Upper lobe of right lung (tissue), 1 donor: ENCODE data around the gene GPR137. TPM values are rescaled to one million over a fixed set of nuclear protein-coding genes. Genes with fewer than 3 reads are reported as not detected.
"Not testable (repeated sequence)": the region's sequence is repeated elsewhere in the genome, so short reads cannot be mapped to it uniquely, and the experiment has no call there.

Experiments used
- ATAC-seq: fragments of 200-7000 bp; cut with Tn5 transposase; one replicate; pipeline ENCODE4 v1.9.1; 2020; ENCODE audit warnings: mild to moderate bottlenecking, moderate library complexity
- DNase-seq: peaks from one replicate; pipeline ENCODE4 v3.0.0-alpha.2; 2020
- H3K27ac ChIP-seq: fragments of 200-600 bp; one replicate; pipeline ENCODE4 v1.8.0; 2022
- H3K27me3 ChIP-seq: fragments of 200-600 bp; one replicate; pipeline ENCODE4 v1.8.0; 2022; ENCODE audit warnings: mild to moderate bottlenecking
- H3K36me3 ChIP-seq: fragments of 200-600 bp; one replicate; pipeline ENCODE4 v1.8.0; 2022
- H3K4me1 ChIP-seq: fragments of 200-600 bp; one replicate; pipeline ENCODE4 v1.8.0; 2022
- H3K4me3 ChIP-seq: fragments of 200-600 bp; one replicate; pipeline ENCODE4 v1.8.0; 2022; ENCODE audit warnings: mild to moderate bottlenecking
- H3K9me3 ChIP-seq: fragments of 200-600 bp; one replicate; pipeline ENCODE4 v1.8.0; 2022
- CTCF ChIP-seq: fragments of 200-600 bp; IDR thresholded peaks from one replicate; pipeline ENCODE4 v1.8.0; 2022; ENCODE audit warnings: antibody characterized with exemption
- intact Hi-C: fragments of 100-400 bp; cut with DNase I; formaldehyde crosslinking; loops from one replicate; pipeline ENCODE4 v1.11.0; 2022
- total RNA-seq: library from RNA; stranded (reverse); fragmentation: NEBNext Ultra II Directional; extraction: Animal tissue kit (Norgen Biotek cat#: 25700); gene quantifications from one replicate; pipeline ENCODE4 v1.2.1, GENCODE V29; 2021
- donor health status: DM: no; HTN: yes; CAD: no; lungs with severe emphysema.

Gene GPR137
- total RNA-seq, 1 donor from 2014 or later, result 38.6 TPM

- no peak for ATAC-seq
- Histone ChIP-seq H3K4me1 (peaks cover 11% of the 10 kb centered on the region), H3K27me3 (no peaks in the 10 kb centered on the region), H3K36me3 (peaks cover 24% of the 10 kb centered on the region), H3K27ac (peak overlapping the region; percentile 36), H3K4me3 (peak overlapping the region; percentile 8), H3K9me3 (no peaks in the 10 kb centered on the region)
- intact Hi-C loops, result no loop called here
- no peak for TF ChIP-seq CTCF
- DNase-seq, result peak; percentile 69
These were observed 28.0 kb downstream of the GPR137 start for GRCh38 chr11:64313491-64314145.

GRCh38 chr11:64314146-64314804 is 28.6 kb downstream of the GPR137 start:
- no peaks in the 10 kb centered on the region for H3K27me3 ChIP-seq
- H3K4me3 ChIP-seq, result no peak overlapping the region
- no peak for TF ChIP-seq CTCF
- DNase-seq, result no peak
- H3K36me3 ChIP-seq, result peaks cover 24% of the 10 kb centered on the region
- H3K4me1 ChIP-seq, result peaks cover 16% of the 10 kb centered on the region
- no peak for ATAC-seq
- intact Hi-C loops, result no loop called here
- peak overlapping the region; percentile 36 for H3K27ac ChIP-seq
- no peaks in the 10 kb centered on the region for H3K9me3 ChIP-seq

GRCh38 chr11:64314805-64315561 is 29.3 kb downstream of the GPR137 start:
- H3K27ac ChIP-seq, result no peak overlapping the region
- ATAC-seq (no peak), DNase-seq (no peak)
- H3K27me3 ChIP-seq, result no peaks in the 10 kb centered on the region
- no peak for TF ChIP-seq CTCF
- peaks cover 24% of the 10 kb centered on the region for H3K36me3 ChIP-seq
- intact Hi-C loops, result no loop called here
- no peak overlapping the region for H3K4me3 ChIP-seq
- no peaks in the 10 kb centered on the region for H3K9me3 ChIP-seq
- H3K4me1 ChIP-seq, result peaks cover 22% of the 10 kb centered on the region

GRCh38 chr11:64315667-64316526 is 30.2 kb downstream of the GPR137 start:
- H3K4me3 ChIP-seq, DNase-seq, H3K27me3 ChIP-seq, intact Hi-C loops, H3K27ac ChIP-seq, H3K9me3 ChIP-seq, ATAC-seq: not testable (repeated sequence)
- peaks cover 22% of the 10 kb centered on the region for H3K4me1 ChIP-seq
- peaks cover 24% of the 10 kb centered on the region for H3K36me3 ChIP-seq

GRCh38 chr11:64316672-64317324 is 31.1 kb downstream of the GPR137 start:
- peak; percentile 7 for TF ChIP-seq CTCF
- Histone ChIP-seq H3K27me3 (no peaks in the 10 kb centered on the region), H3K4me1 (peaks cover 22% of the 10 kb centered on the region), H3K36me3 (peaks cover 24% of the 10 kb centered on the region), H3K27ac (peak overlapping the region; percentile 98), H3K4me3 (peak overlapping the region; percentile 87), H3K9me3 (no peaks in the 10 kb centered on the region)
- DNase-seq, result no peak
- intact Hi-C loops, result no loop called here
- ATAC-seq, result no peak
